Midbrain (tissue), 1 donor: ENCODE measurements around the gene KCNMB4.
A peak's percentile ranks its signal among the peaks of the same experiment; 100 is the strongest.

Source experiments
- DNase-seq: peaks from one replicate; lab custom pipeline; 2025; lab: John Stamatoyannopoulos, UW

KCNMB4 gene, protein sequence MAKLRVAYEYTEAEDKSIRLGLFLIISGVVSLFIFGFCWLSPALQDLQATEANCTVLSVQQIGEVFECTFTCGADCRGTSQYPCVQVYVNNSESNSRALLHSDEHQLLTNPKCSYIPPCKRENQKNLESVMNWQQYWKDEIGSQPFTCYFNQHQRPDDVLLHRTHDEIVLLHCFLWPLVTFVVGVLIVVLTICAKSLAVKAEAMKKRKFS

GRCh38 chr12:70365648-70366518, at the start of gene KCNMB4:
KCNMB4 (plus strand) TSS chr12:70366290; CDS start chr12:70366735, 445 bp downstream.
- DNase-seq, result peak; percentile 76

DNA sequence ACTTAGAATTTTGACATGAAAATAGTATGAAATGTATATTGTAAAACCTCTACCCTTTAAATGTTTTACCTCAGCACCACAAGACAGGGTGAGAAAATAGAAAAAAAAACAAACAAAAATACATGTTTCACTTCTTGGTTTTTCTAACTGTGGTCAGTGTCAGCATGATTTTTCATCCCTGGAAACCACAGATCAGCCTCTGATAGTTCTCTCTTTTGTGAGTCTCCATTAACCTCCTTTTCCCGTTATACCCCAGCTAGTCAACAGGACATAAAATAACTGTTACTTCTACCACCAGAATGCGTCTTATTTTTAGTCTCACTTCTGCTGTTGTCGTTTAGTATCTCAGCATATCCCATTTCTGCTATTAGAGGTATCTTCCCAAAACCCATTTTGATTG, 48.3 kb upstream of the KCNMB4 start:
- DNase-seq, result no peak

GRCh38 chr12:70319605-70320004, 46.5 kb upstream of the KCNMB4 start:
- no peak for DNase-seq

DNA sequence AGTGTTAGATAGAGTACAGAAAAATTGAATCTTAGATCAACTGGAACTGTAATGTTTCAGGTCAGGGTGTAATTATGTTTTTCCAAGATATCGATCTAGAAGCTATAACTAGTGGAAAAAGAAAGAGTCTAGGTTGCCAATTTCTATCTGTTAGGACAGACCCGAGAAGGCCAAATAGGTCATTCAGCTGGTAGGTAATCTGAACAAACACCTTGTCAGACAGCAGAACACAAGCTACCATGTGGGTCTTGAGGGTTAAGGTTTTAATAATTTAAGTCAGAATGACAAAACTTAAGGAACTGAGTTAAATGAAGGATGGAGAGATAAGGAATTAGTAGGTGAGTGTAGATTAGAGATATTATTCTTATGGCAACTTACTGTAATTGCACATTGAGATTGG, 44.9 kb upstream of the KCNMB4 start:
- no peak for DNase-seq

DNA sequence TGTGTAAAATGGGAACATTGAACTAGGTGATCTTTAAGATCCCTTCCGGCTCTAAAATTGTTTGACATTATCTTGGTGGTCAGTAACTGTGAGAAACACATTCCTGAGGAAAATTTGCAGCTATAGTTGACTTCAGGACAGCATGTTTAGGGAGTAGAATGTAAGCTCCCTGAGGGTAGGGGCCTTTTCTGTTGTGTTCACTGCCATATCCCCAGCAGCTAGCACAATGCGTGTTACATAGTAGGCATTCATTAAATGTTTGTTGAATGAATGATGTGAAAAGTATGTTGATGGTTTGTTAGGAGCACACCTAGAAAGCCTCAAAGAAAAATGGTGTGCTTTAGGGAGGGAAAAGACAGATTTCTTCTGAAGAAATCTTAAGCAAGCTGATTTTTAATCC, 38.5 kb upstream of the KCNMB4 start:
- DNase-seq, result no peak

DNA sequence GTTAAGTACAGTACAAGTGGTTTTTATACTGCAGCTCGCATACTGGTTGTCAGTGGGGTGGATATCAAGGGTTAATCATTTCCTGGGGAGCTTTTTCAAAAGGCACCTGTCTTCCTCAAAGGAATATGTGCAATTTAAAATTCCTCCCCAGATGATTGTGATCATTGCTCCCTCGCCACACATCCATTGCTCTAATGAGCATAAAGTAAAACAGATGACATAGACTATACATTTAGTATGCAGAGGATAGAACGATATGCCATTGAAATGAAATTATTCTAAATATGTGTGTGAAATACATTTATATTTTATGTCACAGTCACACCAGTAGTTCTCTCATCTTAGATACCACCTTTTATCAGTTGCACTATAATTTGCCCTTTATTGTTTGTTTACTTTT, 36.4 kb upstream of the KCNMB4 start:
- DNase-seq, result no peak

- DNase-seq, result no peak
Measured at GRCh38 chr12:70330158-70330557, 35.9 kb upstream of the KCNMB4 start.

DNA sequence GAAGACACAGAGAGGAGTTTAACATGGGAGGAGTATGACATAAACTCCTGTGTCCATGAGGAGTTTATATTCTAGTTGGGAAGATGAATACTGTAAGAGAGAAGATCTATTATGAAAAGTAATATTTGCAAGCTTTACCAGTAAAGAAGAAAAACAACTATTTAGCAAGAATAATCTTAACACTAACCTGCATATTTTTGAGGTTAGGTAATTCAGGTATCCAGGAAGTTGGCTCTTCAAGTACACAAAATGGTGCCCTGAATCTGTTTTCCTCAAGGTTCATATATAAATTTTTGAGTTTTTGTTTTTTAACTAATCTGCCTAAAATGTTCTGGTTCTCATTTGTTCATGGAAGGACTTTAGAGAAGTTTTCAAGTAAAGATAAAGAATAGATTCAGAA, 33.9 kb upstream of the KCNMB4 start:
- no peak for DNase-seq

DNA sequence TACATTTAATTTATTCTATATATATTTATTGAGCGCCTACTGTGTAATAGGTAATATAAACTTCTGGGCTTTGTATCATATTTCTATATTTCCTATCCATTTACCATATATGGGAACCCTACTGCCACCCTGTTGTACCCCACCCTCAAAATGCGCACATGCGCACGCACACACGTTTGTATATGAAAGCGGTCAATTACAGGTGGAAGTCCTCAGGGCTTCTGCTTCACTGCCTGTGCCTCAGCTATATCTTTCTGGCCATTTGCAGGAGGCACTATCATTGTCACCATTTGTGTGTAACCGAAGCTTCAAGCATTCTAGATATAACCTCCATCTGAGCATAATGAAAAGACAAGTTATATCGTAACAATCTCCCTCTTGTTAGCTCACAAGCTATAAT, 31.3 kb upstream of the KCNMB4 start:
- no peak for DNase-seq

DNA sequence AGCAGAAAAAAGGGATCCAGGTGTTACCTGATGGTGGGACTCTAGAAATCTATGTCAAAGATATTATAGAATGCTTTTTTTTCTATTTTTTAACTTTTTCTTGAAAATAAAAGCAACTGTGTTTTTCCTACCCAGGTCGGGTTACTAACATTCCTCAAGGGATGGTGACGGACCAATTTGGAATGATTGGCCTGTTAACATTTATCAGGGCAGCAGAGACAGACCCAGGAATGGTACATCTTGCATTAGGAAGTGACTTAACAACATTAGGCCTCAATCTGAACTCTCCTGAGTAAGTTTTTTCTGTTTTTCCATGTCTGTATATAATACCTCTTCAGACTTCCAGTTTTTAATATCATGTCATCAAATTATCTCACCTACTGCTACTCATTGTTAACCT, 27.6 kb upstream of the KCNMB4 start:
- DNase-seq, result no peak

- DNase-seq, result no peak
Measured at GRCh38 chr12:70351076-70351475, 15.0 kb upstream of the KCNMB4 start.

DNA sequence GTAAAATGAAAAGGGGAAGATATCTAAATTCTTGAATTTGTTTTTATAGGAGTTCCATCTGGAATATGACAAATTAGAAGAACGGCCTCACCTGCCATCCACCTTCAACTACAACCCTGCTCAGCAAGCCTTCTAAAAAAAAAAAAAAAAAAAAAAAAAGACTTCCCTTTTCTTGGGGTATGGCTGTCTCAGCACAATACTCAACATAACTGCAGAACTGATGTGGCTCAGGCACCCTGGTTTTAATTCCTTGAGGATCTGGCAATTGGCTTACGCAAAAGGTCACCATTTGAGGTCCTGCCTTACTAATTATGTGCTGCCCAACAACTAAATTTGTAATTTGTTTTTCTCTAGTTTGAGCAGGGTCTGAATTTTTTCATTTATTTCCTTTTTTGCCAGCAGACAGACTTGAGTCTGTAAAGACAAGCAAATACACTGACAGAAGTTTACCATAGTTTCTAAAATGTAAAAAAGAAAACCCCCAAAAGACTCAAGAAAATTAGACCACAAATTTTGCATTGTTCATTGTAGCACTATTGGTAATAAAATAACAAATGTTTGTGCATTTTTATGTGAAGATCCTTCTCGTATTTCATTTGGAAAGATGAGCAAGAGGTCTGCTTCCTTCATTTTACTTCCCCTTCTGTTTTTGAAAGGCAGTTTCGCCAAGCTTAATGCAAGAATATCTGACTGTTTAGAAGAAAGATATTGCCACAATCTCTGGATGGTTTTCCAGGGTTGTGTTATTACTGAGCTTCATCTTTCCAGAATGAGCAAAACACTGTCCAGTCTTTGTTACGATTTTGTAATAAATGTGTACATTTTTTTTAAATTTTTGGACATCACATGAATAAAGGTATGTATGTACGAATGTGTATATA, 12.1 kb upstream of the KCNMB4 start:
- no peak for DNase-seq

GRCh38 chr12:70354787-70355186, 11.3 kb upstream of the KCNMB4 start:
- no peak for DNase-seq

DNA sequence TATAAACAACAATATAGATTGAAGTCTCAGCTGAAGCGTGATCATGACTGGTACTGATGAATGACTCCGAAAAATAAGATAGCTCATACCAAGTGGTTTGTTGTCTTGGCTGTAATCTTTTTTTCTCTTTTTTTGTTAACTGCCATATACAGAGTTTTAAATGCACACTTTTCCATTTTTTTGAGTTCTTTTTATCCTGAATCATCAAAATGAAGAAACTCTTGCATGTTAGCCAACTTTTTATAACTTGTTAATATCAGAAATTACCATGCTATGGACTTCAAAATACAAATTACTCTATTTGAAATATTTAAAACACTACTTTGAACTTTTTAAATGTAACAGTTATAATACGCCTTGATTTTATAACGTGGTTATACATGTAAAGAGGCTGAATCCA, 10.1 kb upstream of the KCNMB4 start:
- DNase-seq, result no peak

DNA sequence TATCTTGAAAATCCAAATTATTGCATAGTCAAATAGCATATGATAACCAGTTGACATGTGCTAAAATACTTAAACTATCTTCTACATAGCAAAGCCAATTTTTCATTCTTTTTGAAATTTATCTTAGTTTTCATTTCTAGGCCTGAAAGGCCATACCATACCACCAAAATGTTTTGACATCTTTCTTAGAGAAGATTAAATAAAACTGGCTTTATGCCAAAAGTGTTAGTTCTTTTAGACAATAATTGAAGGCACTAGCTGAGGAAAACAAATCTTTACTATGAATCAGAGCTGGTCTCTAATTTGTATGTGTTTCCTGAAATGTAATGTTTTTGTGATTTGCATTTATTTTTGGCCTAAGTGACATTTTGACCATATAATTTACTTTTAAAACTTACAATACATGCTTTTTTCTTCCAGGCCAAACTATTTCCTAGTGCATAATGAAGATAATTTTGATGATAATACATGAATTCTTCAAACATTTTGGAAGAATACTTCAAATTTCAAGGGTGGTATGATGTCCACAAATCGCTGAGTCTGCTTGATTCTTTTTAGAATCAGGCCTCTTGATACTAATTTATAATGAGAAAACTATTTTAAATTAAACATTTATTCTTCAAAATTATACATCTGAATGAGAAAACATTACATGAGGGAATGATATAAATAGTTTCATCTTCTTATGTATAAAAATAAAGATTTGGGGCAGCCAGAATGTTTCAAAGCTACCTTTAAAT, 6.5 kb upstream of the KCNMB4 start:
- no peak for DNase-seq

DNA sequence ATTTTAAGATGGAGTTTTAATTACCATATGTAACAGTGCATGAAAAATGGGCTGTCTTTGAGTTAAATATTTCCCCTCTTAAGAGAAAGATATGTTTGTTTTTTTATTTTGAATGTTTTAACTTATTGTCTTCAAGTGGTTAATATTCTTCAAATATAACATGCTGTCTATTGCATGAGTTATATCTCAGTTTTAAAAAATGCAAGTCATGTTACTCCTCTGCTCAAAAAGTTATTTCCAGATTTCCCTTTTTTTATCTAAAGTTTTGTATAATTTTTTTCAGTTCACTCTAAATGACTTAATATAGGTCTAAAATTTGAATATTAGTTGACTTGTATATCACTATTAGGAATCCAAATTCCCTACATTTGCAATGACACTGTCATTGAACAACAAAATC, 5.9 kb upstream of the KCNMB4 start:
- DNase-seq, result no peak

- DNase-seq, result no peak
Measured at GRCh38 chr12:70364695-70365397, 1.2 kb upstream of the KCNMB4 start.

- DNase-seq, result no peak
Measured at GRCh38 chr12:70365398-70365647, 767 bp upstream of the KCNMB4 start.

GRCh38 chr12:70366581-70367257, 629 bp downstream of the KCNMB4 start:
- peak; percentile 30 for DNase-seq

GRCh38 chr12:70367258-70368141, 1.4 kb downstream of the KCNMB4 start:
- peak; percentile 15 for DNase-seq
